Mucosa of stomach (tissue), 1 donor: ENCODE measurements around the gene TMEM109.
A peak's percentile ranks its signal among the peaks of the same experiment; 100 is the strongest.

Source experiments
- H3K27me3 ChIP-seq: one replicate; pipeline ENCODE4 v1.7.0; 2013; ENCODE audit warnings: mild to moderate bottlenecking, low read length; ENCODE audit not compliant: control insufficient read depth, insufficient read depth
- H3K36me3 ChIP-seq: one replicate; pipeline ENCODE4 v1.7.0; 2013; ENCODE audit warnings: low read length; ENCODE audit not compliant: control insufficient read depth, insufficient read depth
- H3K4me1 ChIP-seq: one replicate; pipeline ENCODE4 v1.7.0; 2013; ENCODE audit warnings: mild to moderate bottlenecking, low read length; ENCODE audit not compliant: control insufficient read depth, insufficient read depth
- H3K4me3 ChIP-seq: one replicate; pipeline ENCODE4 v1.7.0; 2013; ENCODE audit warnings: low read length
- H3K9ac ChIP-seq: one replicate; pipeline ENCODE4 v1.7.0; 2013; ENCODE audit warnings: mild to moderate bottlenecking, low read length, moderate library complexity
- H3K9me3 ChIP-seq: one replicate; pipeline ENCODE4 v1.7.0; 2013; ENCODE audit warnings: mild to moderate bottlenecking, low read length, moderate library complexity; ENCODE audit not compliant: control insufficient read depth
- donor health status: Pancreatic carcinoma.

The TMEM109 gene

DNA sequence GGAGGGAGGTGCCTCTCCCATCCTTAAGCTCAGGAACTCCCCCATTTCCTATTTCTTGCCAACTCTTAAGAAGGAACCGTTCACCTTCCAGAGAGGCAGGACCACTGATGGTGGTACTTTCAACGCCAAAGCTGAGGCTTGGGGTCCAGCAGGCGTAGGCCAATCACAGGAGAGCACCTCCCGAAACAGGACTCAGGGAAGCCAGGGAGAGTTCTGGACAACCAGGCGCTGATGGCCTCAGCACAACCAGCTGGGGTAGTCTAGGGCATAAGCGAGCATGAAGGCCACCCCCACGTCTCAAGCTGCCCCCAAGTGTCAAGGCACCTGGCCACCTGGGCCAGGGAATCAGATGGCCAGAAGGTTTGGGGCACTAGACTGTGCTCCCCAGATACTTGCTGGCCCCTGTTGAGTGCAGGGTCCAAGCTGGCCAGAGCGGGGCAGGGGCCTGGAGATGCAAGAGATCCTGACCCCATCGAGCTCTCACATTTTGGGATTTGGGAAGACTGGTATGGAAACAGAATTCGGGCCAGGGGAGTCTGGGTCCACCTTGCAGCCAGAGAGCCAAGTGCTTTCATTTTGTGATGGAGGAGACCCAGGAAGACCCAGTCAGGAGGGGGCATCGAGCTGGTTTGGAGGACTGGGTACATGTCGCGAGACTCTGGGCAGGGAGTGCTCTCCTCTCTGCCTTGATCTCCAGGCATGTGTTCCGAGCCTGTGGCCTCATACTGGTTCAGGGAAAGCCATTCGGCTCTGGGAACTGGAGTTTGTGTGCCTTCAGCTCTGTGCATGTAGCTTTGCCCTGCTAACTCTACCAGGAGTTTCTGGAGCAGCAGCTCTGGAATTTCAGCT, 58.4 kb downstream of the TMEM109 start:
- Histone ChIP-seq H3K9ac (peak overlapping the region; percentile 18), H3K4me1 (peaks cover 8% of the 10 kb centered on the region), H3K9me3 (no peaks in the 10 kb centered on the region), H3K36me3 (no peaks in the 10 kb centered on the region), H3K27me3 (no peaks in the 10 kb centered on the region), H3K4me3 (no peak overlapping the region)
